ENCODE data around the gene CAPN15.

The CAPN15 gene

DNA sequence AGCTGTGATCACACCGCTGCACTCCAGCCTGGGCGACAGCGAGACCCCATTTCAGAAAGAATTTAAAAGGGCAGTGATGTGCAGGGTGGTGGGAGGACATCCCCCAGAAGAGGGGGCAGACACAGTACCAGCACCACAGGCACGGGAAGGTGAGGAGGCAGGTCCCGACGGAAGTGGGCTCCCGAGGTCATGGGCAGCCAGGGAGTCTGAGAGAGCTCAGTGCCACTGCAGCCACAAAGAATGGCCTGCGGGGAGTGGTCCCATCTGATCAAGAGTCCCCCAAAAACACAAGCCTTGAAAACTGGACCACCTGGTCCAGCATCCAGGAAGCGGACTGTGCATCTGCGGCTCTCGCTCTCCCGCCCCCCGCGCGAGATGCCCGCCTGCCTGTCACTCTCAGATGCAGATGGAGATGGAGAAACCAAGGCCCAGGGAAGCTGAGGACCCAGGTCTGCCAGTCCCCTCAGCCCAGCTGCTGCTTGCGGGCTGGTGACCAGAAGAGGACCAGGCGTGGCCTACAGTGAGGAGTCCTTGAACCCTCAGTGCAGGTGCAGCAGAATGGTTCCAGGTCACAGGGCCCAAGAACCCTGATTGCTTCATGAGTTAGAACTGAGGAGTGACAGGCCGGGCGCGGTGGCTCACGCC is 4.3 kb upstream of the CAPN15 start:
- Histone ChIP-seq H3K27me3 (ENCODE audit: control insufficient read depth, insufficient read depth, low read length) (no peaks in the 10 kb centered on the region), H3K9ac (ENCODE audit: low read length) (no peak overlapping the region), H3K36me3 (ENCODE audit: control insufficient read depth, insufficient read depth, low read length) (peaks cover 11% of the 10 kb centered on the region), H3K4me1 (ENCODE audit: control insufficient read depth, insufficient read depth, low read length) (peaks cover 8% of the 10 kb centered on the region), H3K4me3 (ENCODE audit: low read length) (no peak overlapping the region), H3K27ac (ENCODE audit: low read depth, low read length) (no peak overlapping the region)

GRCh38 chr16:524274-525040 is 3.1 kb upstream of the CAPN15 start:
- no peak overlapping the region for H3K9ac ChIP-seq (ENCODE audit: low read length)
- no peaks in the 10 kb centered on the region for H3K27me3 ChIP-seq (ENCODE audit: control insufficient read depth, insufficient read depth, low read length)
- H3K4me1 ChIP-seq (ENCODE audit: control insufficient read depth, insufficient read depth, low read length): peaks cover 17% of the 10 kb centered on the region
- no peak overlapping the region for H3K4me3 ChIP-seq (ENCODE audit: low read length)
- H3K36me3 ChIP-seq (ENCODE audit: control insufficient read depth, insufficient read depth, low read length): peaks cover 8% of the 10 kb centered on the region
- H3K27ac ChIP-seq (ENCODE audit: low read depth, low read length): no peak overlapping the region

DNA sequence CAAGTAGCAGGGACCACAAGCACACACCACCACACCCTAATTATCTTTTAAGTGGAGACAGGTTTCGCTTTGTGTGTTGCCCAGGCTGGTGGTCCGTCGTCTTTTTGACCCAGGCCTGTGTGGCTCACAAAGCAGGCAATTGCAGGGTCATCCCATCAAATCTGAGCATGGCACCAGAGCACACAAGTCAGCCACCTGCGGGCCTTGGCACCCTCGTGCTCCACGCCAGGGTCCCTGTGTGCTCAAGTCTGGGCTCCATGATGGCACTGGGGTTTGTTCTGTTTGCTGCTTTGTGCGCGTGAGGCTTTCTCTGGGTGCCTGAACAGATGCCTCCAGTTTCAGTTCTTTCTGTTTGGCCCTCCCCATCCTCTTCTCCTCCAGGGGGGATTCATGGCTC is 2.4 kb upstream of the CAPN15 start:
- Histone ChIP-seq H3K27ac (ENCODE audit: low read depth, low read length) (no peak overlapping the region), H3K9ac (ENCODE audit: low read length) (no peak overlapping the region), H3K36me3 (ENCODE audit: control insufficient read depth, insufficient read depth, low read length) (peaks cover 4% of the 10 kb centered on the region), H3K4me1 (ENCODE audit: control insufficient read depth, insufficient read depth, low read length) (peaks cover 17% of the 10 kb centered on the region), H3K27me3 (ENCODE audit: control insufficient read depth, insufficient read depth, low read length) (no peaks in the 10 kb centered on the region), H3K4me3 (ENCODE audit: low read length) (no peak overlapping the region)

DNA sequence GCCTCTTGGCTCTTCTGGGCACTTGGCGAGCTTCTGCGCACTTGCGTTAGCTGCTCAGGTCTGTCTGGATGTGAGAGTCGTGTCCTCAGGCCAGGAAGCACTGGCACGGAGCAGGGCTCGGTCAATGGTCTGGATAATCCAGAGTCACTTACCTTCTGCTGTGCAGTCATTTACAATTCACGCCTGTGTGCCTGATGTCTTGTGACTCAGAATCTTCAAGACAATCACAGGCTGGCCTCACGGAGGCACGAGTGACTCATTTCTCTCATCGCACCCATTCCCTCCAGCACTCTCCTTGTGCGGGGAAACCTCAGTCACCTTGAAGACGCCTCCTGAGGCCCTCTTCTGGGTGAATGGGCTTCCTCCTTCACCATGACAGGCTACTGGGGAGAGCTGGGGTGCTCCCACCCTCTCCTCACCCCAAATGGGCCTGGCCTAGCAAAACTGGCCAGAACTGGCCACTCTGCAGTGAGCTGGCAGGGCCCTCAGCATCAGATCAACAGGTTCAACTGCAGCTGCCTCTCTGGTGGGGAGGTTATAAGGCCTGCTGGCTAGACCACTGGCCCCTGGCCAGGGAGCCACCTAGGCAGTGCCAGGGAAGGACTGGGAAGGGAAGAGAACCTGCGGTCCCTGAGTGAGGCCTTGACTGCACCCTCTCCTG is 1.9 kb upstream of the CAPN15 start:
- Histone ChIP-seq H3K4me1 (ENCODE audit: control insufficient read depth, insufficient read depth, low read length) (peaks cover 17% of the 10 kb centered on the region), H3K9ac (ENCODE audit: low read length) (no peak overlapping the region), H3K27ac (ENCODE audit: low read depth, low read length) (no peak overlapping the region), H3K27me3 (ENCODE audit: control insufficient read depth, insufficient read depth, low read length) (no peaks in the 10 kb centered on the region), H3K36me3 (ENCODE audit: control insufficient read depth, insufficient read depth, low read length) (peaks cover 1% of the 10 kb centered on the region), H3K4me3 (ENCODE audit: low read length) (peak overlapping the region; percentile 84)

DNA sequence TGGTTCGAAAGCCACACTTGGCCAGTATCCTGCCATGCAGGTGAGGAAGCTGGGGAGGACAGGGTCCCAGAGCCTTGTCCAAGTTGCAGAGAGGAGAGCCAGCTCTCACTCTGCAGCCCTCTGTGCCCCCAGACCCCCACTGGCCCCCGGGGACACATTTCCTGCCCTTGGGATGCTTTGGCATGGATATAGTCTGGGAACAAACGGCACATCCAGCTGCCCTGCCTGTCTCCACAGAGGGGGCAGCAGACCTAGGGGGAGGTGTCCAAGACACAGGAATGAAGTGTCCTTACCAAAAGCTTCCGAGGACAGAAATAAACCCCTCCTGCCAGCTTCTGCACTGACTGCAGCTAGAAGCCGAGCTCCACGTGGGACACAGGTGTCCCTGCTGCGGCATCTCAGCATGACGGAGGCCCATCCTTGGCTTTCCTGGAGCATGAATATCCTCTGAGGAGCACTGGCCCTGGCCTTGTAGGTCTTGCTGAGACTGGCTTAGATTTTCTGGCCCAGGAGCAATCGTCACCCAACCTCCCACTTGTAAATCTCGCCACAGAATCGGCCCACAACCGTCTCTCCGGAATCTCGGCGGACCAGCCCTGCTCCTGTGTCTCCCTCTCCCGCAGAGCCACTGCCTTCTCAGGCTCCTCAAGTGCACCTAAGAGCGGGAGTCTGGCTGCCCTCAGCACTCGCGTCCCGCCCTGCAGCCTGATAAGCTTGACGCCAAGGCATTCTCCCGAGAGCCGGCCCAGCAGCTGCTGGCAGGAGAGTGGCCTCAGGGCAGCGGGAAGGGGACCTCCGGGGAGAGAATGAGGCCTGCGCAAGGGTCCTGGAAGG is 1.1 kb upstream of the CAPN15 start:
- no peaks in the 10 kb centered on the region for H3K27me3 ChIP-seq (ENCODE audit: control insufficient read depth, insufficient read depth, low read length)
- H3K27ac ChIP-seq (ENCODE audit: low read depth, low read length): peak overlapping the region; percentile 98
- peaks cover 17% of the 10 kb centered on the region for H3K4me1 ChIP-seq (ENCODE audit: control insufficient read depth, insufficient read depth, low read length)
- no peaks in the 10 kb centered on the region for H3K36me3 ChIP-seq (ENCODE audit: control insufficient read depth, insufficient read depth, low read length)
- H3K4me3 ChIP-seq (ENCODE audit: low read length): peak overlapping the region; percentile 84
- peak overlapping the region; percentile 94 for H3K9ac ChIP-seq (ENCODE audit: low read length)

GRCh38 chr16:528111-529011 is 849 bp downstream of the CAPN15 start:
- peaks cover 17% of the 10 kb centered on the region for H3K4me1 ChIP-seq (ENCODE audit: control insufficient read depth, insufficient read depth, low read length)
- no peaks in the 10 kb centered on the region for H3K27me3 ChIP-seq (ENCODE audit: control insufficient read depth, insufficient read depth, low read length)
- H3K9ac ChIP-seq (ENCODE audit: low read length): peak overlapping the region; percentile 74
- peak overlapping the region; percentile 89 for H3K4me3 ChIP-seq (ENCODE audit: low read length)
- no peaks in the 10 kb centered on the region for H3K36me3 ChIP-seq (ENCODE audit: control insufficient read depth, insufficient read depth, low read length)
- peak overlapping the region; percentile 66 for H3K27ac ChIP-seq (ENCODE audit: low read depth, low read length)

GRCh38 chr16:529012-529575 is 1.6 kb downstream of the CAPN15 start:
- Histone ChIP-seq H3K27ac (ENCODE audit: low read depth, low read length) (no peak overlapping the region), H3K27me3 (ENCODE audit: control insufficient read depth, insufficient read depth, low read length) (no peaks in the 10 kb centered on the region), H3K9ac (ENCODE audit: low read length) (peak overlapping the region; percentile 74), H3K4me3 (ENCODE audit: low read length) (peak overlapping the region; percentile 89), H3K4me1 (ENCODE audit: control insufficient read depth, insufficient read depth, low read length) (peaks cover 17% of the 10 kb centered on the region), H3K36me3 (ENCODE audit: control insufficient read depth, insufficient read depth, low read length) (no peaks in the 10 kb centered on the region)

GRCh38 chr16:530111-530817 is 2.8 kb downstream of the CAPN15 start:
- no peaks in the 10 kb centered on the region for H3K36me3 ChIP-seq (ENCODE audit: control insufficient read depth, insufficient read depth, low read length)
- H3K4me3 ChIP-seq (ENCODE audit: low read length): peak overlapping the region; percentile 89
- H3K9ac ChIP-seq (ENCODE audit: low read length): no peak overlapping the region
- no peak overlapping the region for H3K27ac ChIP-seq (ENCODE audit: low read depth, low read length)
- no peaks in the 10 kb centered on the region for H3K27me3 ChIP-seq (ENCODE audit: control insufficient read depth, insufficient read depth, low read length)
- peaks cover 17% of the 10 kb centered on the region for H3K4me1 ChIP-seq (ENCODE audit: control insufficient read depth, insufficient read depth, low read length)

GRCh38 chr16:531494-532125 is 4.1 kb downstream of the CAPN15 start:
- no peaks in the 10 kb centered on the region for H3K27me3 ChIP-seq (ENCODE audit: control insufficient read depth, insufficient read depth, low read length)
- peaks cover under 1% of the 10 kb centered on the region for H3K36me3 ChIP-seq (ENCODE audit: control insufficient read depth, insufficient read depth, low read length)
- H3K4me1 ChIP-seq (ENCODE audit: control insufficient read depth, insufficient read depth, low read length): peaks cover 9% of the 10 kb centered on the region
- H3K4me3 ChIP-seq (ENCODE audit: low read length): no peak overlapping the region
- H3K9ac ChIP-seq (ENCODE audit: low read length): no peak overlapping the region
- no peak overlapping the region for H3K27ac ChIP-seq (ENCODE audit: low read depth, low read length)

DNA sequence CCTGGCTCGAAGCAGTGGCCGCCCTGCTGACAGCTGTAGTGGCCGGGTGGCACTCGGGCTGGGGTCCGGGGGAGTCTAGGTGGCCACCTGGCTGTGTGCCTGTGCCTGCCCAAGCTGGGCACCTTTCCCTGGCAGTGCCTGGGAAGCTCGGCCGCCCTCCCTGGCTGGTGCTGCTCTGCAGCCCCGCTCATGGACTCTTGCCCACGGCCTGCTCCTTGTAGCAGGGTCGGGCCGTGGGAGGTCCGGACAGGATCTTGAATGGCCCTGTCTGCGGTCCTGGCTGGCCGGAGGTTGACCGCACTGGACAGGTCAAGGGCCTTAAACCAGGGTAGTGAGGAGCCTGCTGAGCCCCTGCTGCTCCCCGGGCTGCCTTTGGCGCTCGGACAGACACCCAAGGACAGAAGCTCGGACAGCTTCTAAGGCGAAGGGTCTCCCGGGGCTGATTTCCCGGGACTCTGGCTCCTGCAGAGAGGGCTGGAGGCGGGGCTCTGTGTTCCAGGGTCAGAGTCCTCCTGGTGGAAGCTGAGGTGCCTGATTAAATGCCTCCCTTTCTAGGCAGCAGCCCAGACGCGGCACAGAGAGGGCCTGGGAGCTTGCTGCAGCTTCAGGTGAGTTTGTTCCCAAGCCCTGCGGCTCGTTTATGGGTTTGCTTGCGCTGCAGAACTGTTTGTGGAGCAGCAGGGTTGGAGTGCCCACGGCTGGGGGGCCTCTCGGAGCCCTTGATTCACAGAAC is 6.0 kb downstream of the CAPN15 start:
- Histone ChIP-seq H3K9ac (ENCODE audit: low read length) (no peak overlapping the region), H3K4me3 (ENCODE audit: low read length) (peak overlapping the region; percentile 1), H3K4me1 (ENCODE audit: control insufficient read depth, insufficient read depth, low read length) (peaks cover 7% of the 10 kb centered on the region), H3K27ac (ENCODE audit: low read depth, low read length) (no peak overlapping the region), H3K27me3 (ENCODE audit: control insufficient read depth, insufficient read depth, low read length) (no peaks in the 10 kb centered on the region), H3K36me3 (ENCODE audit: control insufficient read depth, insufficient read depth, low read length) (peaks cover 7% of the 10 kb centered on the region)

Data from rectal smooth muscle tissue (tissue), 1 donor.